ENCODE measurements around the gene GNG14. TPM values are rescaled to one million over a fixed set of nuclear protein-coding genes. Genes with fewer than 3 reads are reported as not detected.

Gene GNG14
- total RNA-seq, 1 experiment from 2014 or later, result not detected

GRCh38 chr19:12720296-12720695, 32.5 kb downstream of the GNG14 start:
- H3T11ph ChIP-seq (ENCODE audit: low read length), result no peak overlapping the region
- no peak overlapping the region for H2AK5ac ChIP-seq (ENCODE audit: insufficient read length, low read length)
- no peak overlapping the region for H4K5ac ChIP-seq (ENCODE audit: insufficient read length, low read depth, low read length)
- peaks cover 10% of the 10 kb centered on the region for H3K79me1 ChIP-seq (ENCODE audit: insufficient read depth, low read depth, low read length, poor library complexity, severe bottlenecking)
- no peak overlapping the region for H2BK12ac ChIP-seq (ENCODE audit: insufficient read length, low read depth, low read length)
- no peak overlapping the region for H3K56ac ChIP-seq (ENCODE audit: insufficient read length, low read depth, low read length)
- no peaks in the 10 kb centered on the region for H3K4me1 ChIP-seq (ENCODE audit: insufficient read depth, low read length)
- H3K9me3 ChIP-seq (ENCODE audit: control insufficient read depth, low read depth, low read length), result no peaks in the 10 kb centered on the region
- DNase-seq, result no peak
- no peak overlapping the region for H2AFZ ChIP-seq (ENCODE audit: low read length)
- WGBS (ENCODE audit: extremely low coverage, insufficient read length, low lambda C conversion rate), result no CpG with 5 or more reads among the region's 10 CpGs
- Mint-ChIP-seq H3K4me1 (peaks cover 15 to 18% of the 10 kb centered on the region in 2 experiments), H3K4me3 (peak overlapping the region; percentile 75 to 97), H3K27me3 (ENCODE audit: low read depth) (no peaks in the 10 kb centered on the region), H3K36me3 (ENCODE audit: insufficient read depth in 1 of 3, low read depth in 3 of 3) (peaks cover 40 to 54% (median 41%) of the 10 kb centered on the region in 3 experiments; a peak in 6 of 7 replicates), H3K9me3 (no peaks in the 10 kb centered on the region), H3K27ac (peak overlapping the region in 1 of 3 experiments; percentile 76; a peak in 3 of 7 replicates)
- no peak overlapping the region for H2BK5ac ChIP-seq (ENCODE audit: insufficient read length, low read length)
- H3K27me3 ChIP-seq (ENCODE audit: insufficient read depth, low read length), result no peaks in the 10 kb centered on the region
- H3K4me2 ChIP-seq (ENCODE audit: insufficient read depth, insufficient read length, low read length), result peak overlapping the region; percentile 19
- H3K23ac ChIP-seq (ENCODE audit: insufficient read length, low read depth, low read length), result no peak overlapping the region
- H3K23me2 ChIP-seq (ENCODE audit: insufficient read length, low read depth, low read length, poor library complexity, severe bottlenecking), result peaks cover 22% of the 10 kb centered on the region
- H3K9ac ChIP-seq (ENCODE audit: extremely low read depth, insufficient read length, low read length), result no peak overlapping the region
- H3K18ac ChIP-seq (ENCODE audit: insufficient read length, low read depth, low read length), result no peak overlapping the region
- H2BK20ac ChIP-seq (ENCODE audit: low read depth, low read length, poor library complexity, severe bottlenecking), result no peak overlapping the region
- no peak overlapping the region for H4K8ac ChIP-seq (replicated peaks; ENCODE audit: insufficient read length, low read depth, low read length)
- H4K20me1 ChIP-seq (ENCODE audit: control insufficient read depth, insufficient read depth, insufficient read length), result no peaks in the 10 kb centered on the region
- TF ChIP-seq CTCF (conservative IDR thresholded peaks at IDR 0.05), result no peak
- H3K14ac ChIP-seq (ENCODE audit: insufficient read depth, low read length), result no peak overlapping the region
- no peak overlapping the region for H2BK120ac ChIP-seq (ENCODE audit: low read depth, low read length, poor library complexity, severe bottlenecking)
- H4K91ac ChIP-seq (ENCODE audit: insufficient read length, low read depth, low read length), result no peak overlapping the region
- no peak overlapping the region for H3K4ac ChIP-seq (ENCODE audit: low read depth, low read length)
- H3K27ac ChIP-seq (ENCODE audit: insufficient read length, low read depth, low read length), result no peak overlapping the region
- peaks cover 26% of the 10 kb centered on the region; the same call in 1 of the 2 replicates for H3K79me2 ChIP-seq (ENCODE audit: insufficient read depth, low read length)
- H2BK15ac ChIP-seq (ENCODE audit: low read depth, low read length), result no peak overlapping the region
